OCI-LY7 (cell line): Measurements from ENCODE around the gene VIPR2. TPM values are rescaled to one million over a fixed set of nuclear protein-coding genes. Genes with fewer than 3 reads are reported as not detected.

Experiments
- BruUV-seq: library from RNA; stranded (reverse); fragments of 400-500 nt; replicated peaks from 2 replicates; lab custom pipeline; 2021; lab: Mats Ljungman, UMichigan
- CTCF ChIA-PET: fragments of 300-600 bp; sonication (Branson Sonifier 250); formaldehyde crosslinking; loops from one replicate; lab custom pipeline; 2022; ENCODE audit warnings: antibody characterized with exemption; ENCODE audit not compliant: unreplicated experiment; lab: Charles Lee
- POLR2A ChIA-PET: fragments of 300-600 bp; sonication (Branson Sonifier 250); formaldehyde crosslinking; loops from one replicate; lab custom pipeline; 2022; ENCODE audit warnings: antibody characterized with exemption; lab: Charles Lee
- DNase-seq: peaks from one replicate; pipeline ENCODE4 v3.0.0-alpha.2; 2015; ENCODE audit warnings: low spot score
- H2AFZ ChIP-seq: fragments of 200-600 bp; sonication (generic), shearing (Covaris generic); 2 replicates; pipeline ENCODE4 v1.6.1; 2014; ENCODE audit warnings: mild to moderate bottlenecking, antibody characterized with exemption, low read length, moderate library complexity
- H3K27ac ChIP-seq: fragments of 200-600 bp; sonication (generic); 2 replicates; pipeline ENCODE4 v1.5.1; 2014; ENCODE audit warnings: mixed run types, low read depth, mild to moderate bottlenecking, moderate library complexity, low read length, inconsistent platforms; ENCODE audit not compliant: poor library complexity, severe bottlenecking
- H3K36me3 ChIP-seq: fragments of 200-600 bp; sonication (generic); 2 replicates; pipeline ENCODE4 v1.6.1; 2014; ENCODE audit warnings: mild to moderate bottlenecking, antibody characterized with exemption, low read length, moderate library complexity, mixed read lengths; ENCODE audit not compliant: insufficient read depth
- H3K4me1 ChIP-seq: fragments of 200-600 bp; sonication (generic); 2 replicates; pipeline ENCODE4 v1.5.1; 2014; ENCODE audit warnings: mild to moderate bottlenecking, low read length; ENCODE audit not compliant: insufficient read depth, poor library complexity, severe bottlenecking
- H3K4me2 ChIP-seq: fragments of 200-600 bp; sonication (generic); 2 replicates; pipeline ENCODE4 v1.6.1; 2014; ENCODE audit warnings: mild to moderate bottlenecking, low read length
- H3K4me3 ChIP-seq: fragments of 200-600 bp; sonication (generic); 2 replicates; pipeline ENCODE4 v1.5.1; 2014; ENCODE audit warnings: mild to moderate bottlenecking, low read depth, low read length; ENCODE audit not compliant: poor library complexity, severe bottlenecking
- H3K79me2 ChIP-seq: fragments of 200-600 bp; sonication (generic); 2 replicates; pipeline ENCODE4 v1.6.1; 2016; ENCODE audit warnings: low read depth, mild to moderate bottlenecking, low read length, moderate library complexity, mixed read lengths; ENCODE audit not compliant: insufficient read depth
- H3K9me2 ChIP-seq: fragments of 200-600 bp; sonication (generic); 2 replicates; pipeline ENCODE4 v1.6.1; 2016; ENCODE audit warnings: mild to moderate bottlenecking, low read length, mixed read lengths; ENCODE audit not compliant: insufficient read depth
- H3K9me3 ChIP-seq: fragments of 200-600 bp; sonication (generic); 2 replicates; pipeline ENCODE4 v1.6.1; 2014; ENCODE audit warnings: mild to moderate bottlenecking, mixed run types, low read length, mixed read lengths
- H4K20me1 ChIP-seq: fragments of 200-600 bp; sonication (generic); 2 replicates; pipeline ENCODE4 v1.6.1; 2014; ENCODE audit warnings: mild to moderate bottlenecking, antibody characterized with exemption, low read length, moderate library complexity, mixed read lengths; ENCODE audit not compliant: insufficient read depth
- CTCF ChIP-seq: fragments of 200-600 bp; sonication (generic); conservative IDR thresholded peaks from 2 replicates; pipeline ENCODE4 v1.5.1; 2014; ENCODE audit warnings: mild to moderate bottlenecking, antibody characterized with exemption, low read length, moderate library complexity, mixed read lengths
- EZH2phosphoT487 ChIP-seq: fragments of 200-600 bp; sonication (generic); IDR thresholded peaks from 2 replicates; pipeline ENCODE4 v1.6.1; 2018; ENCODE audit warnings: low read depth, borderline replicate concordance, mild to moderate bottlenecking, mixed run types, antibody characterized with exemption, low read length, moderate library complexity, mixed read lengths
- intact Hi-C: fragments of 100-400 bp; cut with micrococcal nuclease; formaldehyde crosslinking; loops from one replicate; pipeline ENCODE4 v1.10.0; 2022; ENCODE audit not compliant: unreplicated experiment
- total RNA-seq, 2 experiments: library from RNA; depleted of rRNA in 1 of 2; stranded (reverse); fragments of >200 nt in 1 of 2; shearing (Covaris generic) in 1 of 2; gene quantifications; 2 replicates each; pipeline ENCODE4 v1.2.3, GENCODE V29; 2014 to 2022

VIPR2 gene
- total RNA-seq, 2 experiments from 2014 or later: not detected

GRCh38 chr7:159137906-159138305, 6.8 kb downstream of the VIPR2 start:
- Histone ChIP-seq H4K20me1 (no peaks in the 10 kb centered on the region), H3K9me3 (no peaks in the 10 kb centered on the region), H3K4me2 (no peak overlapping the region), H3K4me3 (no peak overlapping the region), H3K4me1 (no peaks in the 10 kb centered on the region), H3K36me3 (no peaks in the 10 kb centered on the region), H2AFZ (no peak overlapping the region), H3K79me2 (no peaks in the 10 kb centered on the region), H3K27ac (no peak overlapping the region), H3K9me2 (no peaks in the 10 kb centered on the region)
- TF ChIP-seq EZH2phosphoT487 (no peak), CTCF (no peak)
- intact Hi-C loops: no loop called here
- CTCF ChIA-PET: no interaction called here
- no TSS peak for BruUV-seq
- POLR2A ChIA-PET: no interaction called here
- DNase-seq: no peak

- H3K4me3 ChIP-seq: no peak overlapping the region
- no peak overlapping the region for H3K27ac ChIP-seq
- no peaks in the 10 kb centered on the region for H3K9me2 ChIP-seq
- H2AFZ ChIP-seq: no peak overlapping the region
- no peaks in the 10 kb centered on the region for H3K79me2 ChIP-seq
- CTCF ChIA-PET: no interaction called here
- H4K20me1 ChIP-seq: no peaks in the 10 kb centered on the region
- no peak for DNase-seq
- no peaks in the 10 kb centered on the region for H3K4me1 ChIP-seq
- no peak for TF ChIP-seq CTCF
- no peak for TF ChIP-seq EZH2phosphoT487
- intact Hi-C loops: no loop called here
- H3K36me3 ChIP-seq: no peaks in the 10 kb centered on the region
- BruUV-seq: no TSS peak
- no peak overlapping the region for H3K4me2 ChIP-seq
- H3K9me3 ChIP-seq: no peaks in the 10 kb centered on the region
- POLR2A ChIA-PET: no interaction called here
Measured at GRCh38 chr7:159136846-159137245, 7.8 kb downstream of the VIPR2 start.

- Histone ChIP-seq H3K9me2 (no peaks in the 10 kb centered on the region), H2AFZ (no peak overlapping the region), H4K20me1 (no peaks in the 10 kb centered on the region), H3K9me3 (no peaks in the 10 kb centered on the region), H3K36me3 (no peaks in the 10 kb centered on the region), H3K4me2 (no peak overlapping the region), H3K4me3 (no peak overlapping the region), H3K27ac (no peak overlapping the region), H3K4me1 (no peaks in the 10 kb centered on the region), H3K79me2 (no peaks in the 10 kb centered on the region)
- intact Hi-C loops: no loop called here
- BruUV-seq: no TSS peak
- no peak for DNase-seq
- ChIA-PET CTCF (no interaction called here), POLR2A (no interaction called here)
- no peak for TF ChIP-seq EZH2phosphoT487
- TF ChIP-seq CTCF: no peak
Measured at GRCh38 chr7:159136442-159136841, 8.2 kb downstream of the VIPR2 start.
